Right lung (tissue), 5 donors: ENCODE data around the gene SFXN1. TPM values are rescaled to one million over a fixed set of nuclear protein-coding genes. Genes with fewer than 3 reads are reported as not detected.

Experiments
- DNase-seq, 2 donors: peaks; one replicate each; pipeline ENCODE4 v3.0.0-alpha.2; 2013
- polyA plus RNA-seq, 5 donors: library from polyadenylated mRNA; unstranded; fragments of 120-200 nt; gene quantifications; one replicate each; pipeline versions ENCODE4 v1.2.1 to v1.2.3, GENCODE V29; 2013; ENCODE audit warnings: inconsistent platforms in 1 of 5, low replicate concordance in 1 of 5; ENCODE audit not compliant: insufficient read length in 5 of 5, insufficient read depth in 1 of 5

Gene SFXN1
- polyA plus RNA-seq, 5 donors: 23.7 to 43.9 (median 37.3) TPM

GRCh38 chr5:175535796-175536195, 57.4 kb downstream of the SFXN1 start:
- no peak for DNase-seq

GRCh38 chr5:175538576-175538975, 60.2 kb downstream of the SFXN1 start:
- DNase-seq: no peak

GRCh38 chr5:175539936-175540335, 61.6 kb downstream of the SFXN1 start:
- DNase-seq: no peak

GRCh38 chr5:175541264-175541663, 62.9 kb downstream of the SFXN1 start:
- no peak for DNase-seq

- no peak for DNase-seq
Observed at GRCh38 chr5:175542232-175542965, 64.0 kb downstream of the SFXN1 start.

GRCh38 chr5:175542966-175543235, 64.5 kb downstream of the SFXN1 start:
- no peak for DNase-seq

GRCh38 chr5:175544108-175544511, 65.8 kb downstream of the SFXN1 start:
- no peak for DNase-seq

GRCh38 chr5:175544586-175544985, 66.2 kb downstream of the SFXN1 start:
- DNase-seq: no peak

- DNase-seq: no peak
Observed at GRCh38 chr5:175547842-175548241, 69.5 kb downstream of the SFXN1 start.

- no peak for DNase-seq
Observed at GRCh38 chr5:175548626-175549311, 70.4 kb downstream of the SFXN1 start.

GRCh38 chr5:175550055-175550805, 71.9 kb downstream of the SFXN1 start:
- no peak for DNase-seq

- no peak for DNase-seq
Observed at GRCh38 chr5:175551266-175551665, 72.9 kb downstream of the SFXN1 start.

GRCh38 chr5:175554296-175554695, 75.9 kb downstream of the SFXN1 start:
- DNase-seq: no peak

GRCh38 chr5:175555168-175555785, 76.9 kb downstream of the SFXN1 start:
- DNase-seq: no peak

- DNase-seq: no peak
Observed at GRCh38 chr5:175556794-175557193, 78.4 kb downstream of the SFXN1 start.

GRCh38 chr5:175557778-175558177, 79.4 kb downstream of the SFXN1 start:
- no peak for DNase-seq

- DNase-seq: no peak
Observed at GRCh38 chr5:175558801-175559480, 80.6 kb downstream of the SFXN1 start.

GRCh38 chr5:175560011-175560410, 81.7 kb downstream of the SFXN1 start:
- no peak for DNase-seq

GRCh38 chr5:175561085-175561484, 82.7 kb downstream of the SFXN1 start:
- DNase-seq: no peak

- no peak for DNase-seq
Observed at GRCh38 chr5:175564716-175565115, 86.4 kb downstream of the SFXN1 start.

GRCh38 chr5:175566697-175567096, 88.3 kb downstream of the SFXN1 start:
- no peak for DNase-seq

- no peak for DNase-seq
Observed at GRCh38 chr5:175567954-175568353, 89.6 kb downstream of the SFXN1 start.
